Kidney (tissue), 14 donors: ENCODE data around the gene TAF5L. TPM values are rescaled to one million over a fixed set of nuclear protein-coding genes. Genes with fewer than 3 reads are reported as not detected.
"Not testable (repeated sequence)": the region's sequence is repeated elsewhere in the genome, so short reads cannot be mapped to it uniquely, and the experiment has no call there.

Experiments
- DNase-seq, 5 donors: peaks; one replicate each; pipeline ENCODE4 v3.0.0-alpha.2; 2013 to 2020
- FAIRE-seq: peaks from 2 replicates; lab custom pipeline; 2012; peaks lifted over from hg19 to GRCh38; lab: Jason Lieb, UNC
- H3K27ac ChIP-seq, 2 donors: one replicate each; pipeline ENCODE4 v1.7.0; 2013; ENCODE audit warnings: low read depth in 2 of 2, low read length in 2 of 2, inconsistent platforms in 1 of 2
- H3K27me3 ChIP-seq: one replicate; pipeline ENCODE4 v1.7.1; 2013; ENCODE audit warnings: low read length, inconsistent platforms; ENCODE audit not compliant: control insufficient read depth, insufficient read depth
- H3K36me3 ChIP-seq, 3 donors: one replicate each; pipeline versions ENCODE4 v1.7.0 to v1.7.1; 2013; ENCODE audit warnings: low read length in 3 of 3, control low read depth in 1 of 3, inconsistent platforms in 1 of 3; ENCODE audit not compliant: insufficient read depth in 3 of 3, control insufficient read depth in 2 of 3
- H3K4me1 ChIP-seq, 3 donors: one replicate each; pipeline versions ENCODE4 v1.7.0 to v1.7.1; 2013; ENCODE audit warnings: low read length in 3 of 3, inconsistent platforms in 1 of 3, low read depth in 1 of 3; ENCODE audit not compliant: control insufficient read depth in 2 of 3, insufficient read depth in 2 of 3
- H3K4me3 ChIP-seq, 3 donors: one replicate each; pipeline versions ENCODE4 v1.7.0 to v1.8.1; 2013; ENCODE audit warnings: low read length in 3 of 3, control low read depth in 1 of 3, inconsistent platforms in 1 of 3
- H3K9ac ChIP-seq, 3 donors: one replicate each; pipeline versions ENCODE4 v1.7.0 to v1.7.1; 2013; ENCODE audit warnings: low read length in 3 of 3, control low read depth in 1 of 3, inconsistent platforms in 1 of 3
- H3K9me3 ChIP-seq, 3 donors: one replicate each; pipeline versions ENCODE4 v1.7.0 to v1.7.1; 2013; ENCODE audit warnings: low read length in 3 of 3, control low read depth in 1 of 3, inconsistent platforms in 1 of 3; ENCODE audit not compliant: control insufficient read depth in 2 of 3, insufficient read depth in 1 of 3
- intact Hi-C: fragments of 100-400 bp; cut with DNase I; formaldehyde crosslinking; loops from one replicate; pipeline ENCODE4 v1.11.1; 2022
- polyA plus RNA-seq: library from polyadenylated mRNA; stranded (reverse); fragments of 350-450 nt; fragmentation: Illumina TruSeq; extraction: RNeasy Lipid Tissue Mini Kit (QIAGEN cat#74804); gene quantifications from one replicate; pipeline ENCODE4 v1.2.3, GENCODE V29; 2014; ENCODE audit warnings: low read depth, low replicate concordance; ENCODE audit not compliant: insufficient read depth
- total RNA-seq: library from RNA; stranded (reverse); fragmentation: NEBNext Ultra II Directional; extraction: Animal tissue kit (Norgen Biotek cat#: 25700); gene quantifications from one replicate; pipeline ENCODE4 v1.2.1, GENCODE V29; 2021
- TF ChIP-seq, protein P1 (sequence below): IDR thresholded peaks from 3 replicates; pipeline ENCODE4 v1.5.1; 2012; ENCODE audit warnings: mild to moderate bottlenecking, moderate library complexity, borderline replicate concordance; ENCODE audit not compliant: insufficient read depth; ENCODE audit errors: extremely low read depth
- donor health status: control.
- donor health status: control.
- donor health status: control.
- donor health status: control.
- donor health status: control.
- donor health status: DM: yes; HTN: yes; CAD: no.
- donor health status: Normal renal cell carcinoma (clear cell type).

TAF5L gene
- total and polyA plus RNA-seq, 2 donors from 2014 or later = 7.1 to 19.6 TPM

DNA sequence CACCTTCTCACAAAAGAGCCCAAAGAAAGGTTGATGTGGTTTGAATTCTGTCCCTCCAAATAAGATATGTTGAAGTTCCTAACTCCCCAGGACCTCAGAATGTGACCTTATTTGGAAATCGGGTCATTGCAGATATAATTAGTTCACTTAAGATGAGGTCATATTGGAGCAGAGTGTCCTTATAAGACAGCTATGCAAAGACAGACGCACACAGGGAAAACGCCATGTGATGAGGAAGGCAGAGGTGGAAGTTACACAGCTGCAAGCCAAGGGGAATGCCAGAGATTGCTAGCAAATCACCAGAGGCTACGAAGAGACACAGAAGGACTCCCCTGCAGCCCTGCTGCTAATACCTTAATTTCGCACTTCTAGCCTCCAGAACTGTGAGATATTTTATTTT lies 62.2 kb downstream of the TAF5L start:
- H3K27ac ChIP-seq = no peak overlapping the region
- intact Hi-C loops = no loop called here
- no peaks in the 10 kb centered on the region for H3K27me3 ChIP-seq
- H3K9ac ChIP-seq = no peak overlapping the region
- no peaks in the 10 kb centered on the region for H3K36me3 ChIP-seq
- H3K4me1 ChIP-seq = peaks cover 0 to 3% (median 0%) of the 10 kb centered on the region in 3 donors
- FAIRE-seq (no peak), DNase-seq (no peak)
- H3K4me3 ChIP-seq = no peak overlapping the region
- no peaks in the 10 kb centered on the region for H3K9me3 ChIP-seq
- TF ChIP-seq, protein P1, sequence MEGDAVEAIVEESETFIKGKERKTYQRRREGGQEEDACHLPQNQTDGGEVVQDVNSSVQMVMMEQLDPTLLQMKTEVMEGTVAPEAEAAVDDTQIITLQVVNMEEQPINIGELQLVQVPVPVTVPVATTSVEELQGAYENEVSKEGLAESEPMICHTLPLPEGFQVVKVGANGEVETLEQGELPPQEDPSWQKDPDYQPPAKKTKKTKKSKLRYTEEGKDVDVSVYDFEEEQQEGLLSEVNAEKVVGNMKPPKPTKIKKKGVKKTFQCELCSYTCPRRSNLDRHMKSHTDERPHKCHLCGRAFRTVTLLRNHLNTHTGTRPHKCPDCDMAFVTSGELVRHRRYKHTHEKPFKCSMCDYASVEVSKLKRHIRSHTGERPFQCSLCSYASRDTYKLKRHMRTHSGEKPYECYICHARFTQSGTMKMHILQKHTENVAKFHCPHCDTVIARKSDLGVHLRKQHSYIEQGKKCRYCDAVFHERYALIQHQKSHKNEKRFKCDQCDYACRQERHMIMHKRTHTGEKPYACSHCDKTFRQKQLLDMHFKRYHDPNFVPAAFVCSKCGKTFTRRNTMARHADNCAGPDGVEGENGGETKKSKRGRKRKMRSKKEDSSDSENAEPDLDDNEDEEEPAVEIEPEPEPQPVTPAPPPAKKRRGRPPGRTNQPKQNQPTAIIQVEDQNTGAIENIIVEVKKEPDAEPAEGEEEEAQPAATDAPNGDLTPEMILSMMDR = no peak

DNA sequence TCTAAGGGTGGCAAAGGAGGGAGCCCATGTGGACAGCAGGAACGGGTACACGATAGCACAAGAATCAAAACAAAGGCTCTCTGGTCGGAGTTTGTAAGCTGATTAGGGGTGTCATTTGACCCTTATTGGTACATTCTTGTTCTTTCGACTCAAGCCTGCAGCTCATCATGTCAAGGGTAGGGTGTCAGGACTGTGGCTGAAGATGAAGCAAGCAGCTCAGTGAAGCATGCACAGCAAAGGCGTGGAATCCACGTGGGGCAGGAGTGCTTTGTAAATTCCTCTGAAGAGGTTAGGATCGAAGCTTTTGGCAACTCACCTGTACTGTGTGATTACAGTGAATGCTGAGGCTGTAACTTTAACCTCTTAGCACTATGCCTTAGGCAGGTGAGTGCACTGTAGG lies 62.7 kb downstream of the TAF5L start:
- TF ChIP-seq, protein P1 = no peak
- intact Hi-C loops = no loop called here
- peak in 1 of 5 donors; percentile 40 for DNase-seq
- FAIRE-seq = no peak
- no peak overlapping the region for H3K27ac ChIP-seq
- no peaks in the 10 kb centered on the region for H3K27me3 ChIP-seq
- no peaks in the 10 kb centered on the region for H3K9me3 ChIP-seq
- H3K4me1 ChIP-seq = peaks cover 0 to 3% (median 0%) of the 10 kb centered on the region in 3 donors
- H3K9ac ChIP-seq = no peak overlapping the region
- H3K4me3 ChIP-seq = no peak overlapping the region
- H3K36me3 ChIP-seq = no peaks in the 10 kb centered on the region

DNA sequence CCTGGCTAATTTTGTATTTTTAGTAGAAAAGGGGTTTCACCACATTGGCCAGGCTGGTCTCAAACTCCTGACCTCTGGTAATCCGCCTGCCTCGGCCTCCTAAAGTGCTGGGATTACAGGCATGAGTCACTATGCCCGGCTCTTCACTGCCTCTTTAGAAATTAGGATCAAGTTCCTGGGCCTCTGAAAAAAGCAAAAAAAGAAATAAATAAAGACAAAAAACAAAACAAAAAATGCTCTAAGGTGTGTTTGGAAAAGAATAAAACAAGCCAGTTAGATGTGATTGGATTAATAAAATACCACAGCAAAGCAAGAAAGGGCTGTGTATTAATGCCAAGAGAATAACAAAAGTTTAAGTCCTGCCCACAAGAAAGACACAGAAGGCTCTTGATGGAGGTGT lies 63.2 kb downstream of the TAF5L start:
- no peak for DNase-seq
- no peak for FAIRE-seq
- Histone ChIP-seq H3K27ac (no peak overlapping the region), H3K4me3 (no peak overlapping the region), H3K4me1 (peaks cover 0 to 3% (median 0%) of the 10 kb centered on the region in 3 donors), H3K9me3 (no peaks in the 10 kb centered on the region), H3K36me3 (no peaks in the 10 kb centered on the region), H3K27me3 (no peaks in the 10 kb centered on the region), H3K9ac (no peak overlapping the region)
- intact Hi-C loops = no loop called here
- TF ChIP-seq, protein P1 = no peak

DNA sequence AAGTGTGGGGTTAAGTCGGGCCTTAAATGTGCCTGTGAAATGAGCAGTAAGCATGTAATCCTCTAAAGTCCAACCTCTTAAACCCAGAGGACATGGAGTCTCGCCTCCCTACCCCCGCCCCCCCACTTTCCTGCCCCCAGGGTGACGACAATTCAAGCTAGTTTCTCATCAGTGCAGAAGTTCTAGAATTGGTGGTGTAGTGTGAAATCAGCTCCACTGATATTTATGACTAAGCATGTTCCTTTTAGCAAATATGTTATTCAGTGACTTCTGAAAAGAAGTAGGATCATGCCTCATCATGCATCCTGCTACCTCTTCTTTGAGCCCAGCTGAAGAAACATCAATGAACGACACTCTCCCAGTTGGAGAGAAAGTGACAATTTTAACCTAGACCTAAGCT lies 64.8 kb downstream of the TAF5L start:
- Histone ChIP-seq H3K36me3 (no peaks in the 10 kb centered on the region), H3K9me3 (no peaks in the 10 kb centered on the region), H3K27me3 (no peaks in the 10 kb centered on the region), H3K4me1 (peaks cover 0 to 15% (median 0%) of the 10 kb centered on the region in 3 donors), H3K4me3 (no peak overlapping the region), H3K27ac (no peak overlapping the region), H3K9ac (no peak overlapping the region)
- FAIRE-seq = no peak
- TF ChIP-seq, protein P1 = no peak
- intact Hi-C loops = no loop called here
- no peak for DNase-seq

DNA sequence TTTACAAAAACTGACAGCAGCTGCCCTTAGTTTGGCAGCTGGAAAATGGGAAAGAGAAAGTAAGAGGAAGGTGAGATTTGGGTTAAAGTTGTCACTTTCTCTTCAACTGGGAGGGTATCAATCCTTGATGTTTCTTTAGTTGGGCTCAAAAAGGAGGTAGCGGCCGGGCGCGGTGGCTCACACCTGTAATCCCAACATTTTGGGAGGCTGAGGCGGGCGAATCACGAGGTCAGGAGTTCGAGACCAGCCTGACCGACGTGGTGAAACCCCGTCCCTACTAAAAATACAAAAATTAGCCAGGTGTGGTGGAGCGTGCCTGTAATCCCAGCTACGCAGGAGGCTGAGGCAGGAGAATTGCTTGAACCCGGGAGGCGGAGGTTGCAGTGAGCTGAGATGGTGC lies 65.8 kb downstream of the TAF5L start:
- FAIRE-seq, intact Hi-C loops, H3K36me3 ChIP-seq, H3K9ac ChIP-seq, H3K9me3 ChIP-seq, DNase-seq, H3K27ac ChIP-seq, H3K4me3 ChIP-seq, H3K27me3 ChIP-seq: not testable (repeated sequence)
- peaks cover 0 to 15% (median 0%) of the 10 kb centered on the region in 3 donors for H3K4me1 ChIP-seq

DNA sequence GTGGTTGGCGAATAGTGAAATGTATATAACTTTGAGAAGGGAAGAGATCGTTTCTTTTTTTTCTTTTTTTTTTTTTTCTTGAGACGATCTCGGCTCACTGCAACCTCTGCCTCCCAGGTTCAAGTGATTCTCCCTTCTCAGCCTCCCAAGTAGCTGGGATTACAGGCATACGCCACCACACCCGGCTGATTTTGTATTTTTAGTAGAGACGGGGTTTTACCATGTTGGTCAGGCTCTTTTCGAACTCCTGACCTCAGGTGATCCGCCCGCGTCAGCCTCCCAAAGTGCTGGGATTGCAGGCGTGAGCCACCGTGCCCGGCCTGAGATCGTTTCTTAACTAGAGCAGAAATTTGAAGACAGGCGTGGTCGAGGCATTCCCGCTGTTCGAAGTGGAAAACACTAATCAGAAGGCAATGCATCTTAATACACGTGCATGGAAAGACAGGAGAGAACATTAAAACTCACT lies 66.6 kb downstream of the TAF5L start:
- peak overlapping the region; percentile 79 to 89 (median 89) for H3K4me3 ChIP-seq
- H3K27me3 ChIP-seq, intact Hi-C loops, FAIRE-seq, H3K36me3 ChIP-seq, H3K9me3 ChIP-seq: not testable (repeated sequence)
- peak overlapping the region in 2 of 3 donors; percentile 59 to 63 for H3K9ac ChIP-seq
- peak in 1 of 5 donors; percentile 44 for DNase-seq
- peak overlapping the region; percentile 60 to 77 for H3K27ac ChIP-seq
- H3K4me1 ChIP-seq = peaks cover 0 to 17% (median 0%) of the 10 kb centered on the region in 3 donors
